NCI-H2107 treated with DMSO at 0.1 percent for 48 hours (cell line): ENCODE measurements around the gene FBXO7.

ENCODE experiments used
- DNase-seq: peaks from one replicate; lab custom pipeline; 2025; ENCODE audit not compliant: unreplicated experiment; lab: John Stamatoyannopoulos, UW

FBXO7 gene

DNA sequence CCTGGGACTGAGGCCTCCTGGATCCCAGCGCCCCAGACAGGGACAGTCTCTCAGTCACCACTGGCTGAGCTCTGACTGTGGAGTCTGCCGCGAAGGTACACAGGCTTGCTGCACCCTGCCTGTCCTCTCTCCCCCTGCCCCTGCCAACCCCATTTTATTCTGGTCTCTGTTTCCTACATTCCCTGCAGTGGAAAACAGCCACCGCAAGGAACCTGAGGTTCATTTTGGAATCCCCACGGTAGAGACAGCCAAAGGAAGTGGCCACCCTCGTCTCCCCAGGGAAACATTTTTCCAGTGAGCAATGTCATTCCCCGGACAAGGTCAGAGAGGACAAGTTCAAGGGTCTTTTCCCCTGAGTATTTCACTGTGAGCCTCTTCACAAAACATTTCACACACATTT, 56.6 kb downstream of the FBXO7 start:
- DNase-seq = no peak

DNA sequence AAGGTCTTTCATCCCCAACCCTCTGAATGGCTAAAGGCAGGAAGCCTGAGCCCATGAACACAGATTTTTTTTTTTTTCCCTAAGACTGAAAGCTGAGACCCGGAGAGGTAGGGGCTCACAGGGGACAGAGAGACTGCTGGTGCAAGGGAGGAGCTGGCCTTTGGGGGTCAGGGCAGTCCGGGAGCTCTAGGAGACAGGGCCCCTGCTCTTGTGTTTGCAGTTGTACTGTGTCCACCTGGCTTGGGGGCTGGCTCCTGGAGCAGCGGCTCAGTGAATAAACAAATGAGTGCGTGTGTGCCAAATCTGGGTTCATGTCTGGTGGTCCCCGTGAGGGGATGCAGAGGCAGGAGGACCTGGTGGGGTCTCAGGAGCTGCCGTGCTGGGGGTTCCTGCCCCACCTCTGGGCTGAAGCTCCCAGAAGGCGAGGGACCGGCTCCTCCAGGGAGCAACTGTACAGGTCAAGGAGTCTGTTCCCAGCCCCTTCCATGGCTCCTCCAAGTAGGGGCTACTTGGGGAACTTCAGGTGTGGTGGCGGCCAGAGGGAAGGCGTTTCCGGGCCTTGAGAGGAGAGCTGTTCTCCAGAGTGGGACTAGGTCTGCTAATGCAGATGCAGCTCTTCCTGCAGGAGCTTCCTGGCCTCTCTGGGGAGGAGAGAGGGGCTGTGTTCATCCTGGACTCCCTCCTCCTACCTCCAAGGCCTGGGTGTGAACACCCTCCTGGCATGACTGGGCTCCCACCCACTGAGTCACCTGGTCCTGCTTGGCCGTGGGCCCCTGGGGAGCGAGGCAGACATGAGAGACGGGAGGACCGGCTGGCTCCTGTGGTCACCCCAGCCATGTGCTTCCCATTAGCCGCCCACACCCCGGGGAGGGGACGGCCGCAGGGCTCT, 57.6 kb downstream of the FBXO7 start:
- no peak for DNase-seq

DNA sequence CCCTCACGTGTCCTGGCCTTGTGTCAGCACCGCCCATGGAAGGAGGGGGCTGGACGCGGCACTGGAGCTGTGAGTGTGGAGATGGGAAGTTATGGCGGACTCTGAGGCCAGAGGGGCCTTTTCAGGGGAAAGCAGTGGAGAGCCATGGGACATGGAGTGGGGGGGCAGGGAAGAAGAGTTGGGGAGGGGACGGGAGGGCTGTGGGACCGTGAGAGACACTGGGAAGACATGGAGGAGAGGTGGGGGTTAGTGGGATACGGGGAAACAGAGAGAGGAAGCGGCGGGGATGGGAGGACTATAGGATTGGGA, 58.2 kb downstream of the FBXO7 start:
- no peak for DNase-seq

DNA sequence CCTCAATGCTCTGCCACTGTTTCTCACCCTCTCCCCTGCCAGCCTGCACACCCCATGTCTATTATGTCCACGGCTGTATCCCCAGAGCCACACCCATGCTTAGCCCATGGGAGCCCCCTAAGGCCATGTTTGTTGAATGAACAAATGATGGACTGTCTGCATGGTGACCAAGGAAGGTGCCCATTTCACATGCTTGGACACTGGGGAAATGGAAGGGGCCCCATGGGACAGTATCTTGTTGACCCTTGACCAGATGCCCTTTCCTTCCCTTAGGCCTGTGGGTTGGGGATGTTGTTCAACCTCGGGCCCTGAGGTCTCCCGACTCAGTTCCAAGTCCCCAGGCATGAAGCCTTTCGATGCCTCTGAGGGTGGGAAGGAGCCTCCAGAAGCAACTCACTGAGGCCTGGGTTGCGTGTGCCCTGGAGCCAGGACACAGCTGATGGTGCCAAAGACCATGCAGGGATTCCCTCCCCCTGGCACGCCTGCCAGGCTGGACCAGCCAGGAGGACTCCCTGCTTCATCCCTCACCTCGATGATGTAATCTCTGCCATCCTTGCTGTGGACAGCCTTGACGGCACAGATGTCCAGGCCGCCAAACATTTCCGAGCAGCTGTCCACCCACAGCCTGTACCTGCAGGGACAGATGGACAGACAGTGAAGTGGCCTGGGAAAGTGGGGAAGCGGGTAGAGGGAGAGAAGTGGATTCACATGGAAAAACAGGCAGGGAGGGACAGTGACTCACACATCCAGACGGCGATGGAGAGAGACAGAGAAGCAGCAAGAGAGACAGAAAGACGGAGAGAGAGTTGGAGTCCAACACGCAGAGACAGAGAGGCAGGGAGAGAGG, 58.9 kb downstream of the FBXO7 start:
- no peak for DNase-seq

DNA sequence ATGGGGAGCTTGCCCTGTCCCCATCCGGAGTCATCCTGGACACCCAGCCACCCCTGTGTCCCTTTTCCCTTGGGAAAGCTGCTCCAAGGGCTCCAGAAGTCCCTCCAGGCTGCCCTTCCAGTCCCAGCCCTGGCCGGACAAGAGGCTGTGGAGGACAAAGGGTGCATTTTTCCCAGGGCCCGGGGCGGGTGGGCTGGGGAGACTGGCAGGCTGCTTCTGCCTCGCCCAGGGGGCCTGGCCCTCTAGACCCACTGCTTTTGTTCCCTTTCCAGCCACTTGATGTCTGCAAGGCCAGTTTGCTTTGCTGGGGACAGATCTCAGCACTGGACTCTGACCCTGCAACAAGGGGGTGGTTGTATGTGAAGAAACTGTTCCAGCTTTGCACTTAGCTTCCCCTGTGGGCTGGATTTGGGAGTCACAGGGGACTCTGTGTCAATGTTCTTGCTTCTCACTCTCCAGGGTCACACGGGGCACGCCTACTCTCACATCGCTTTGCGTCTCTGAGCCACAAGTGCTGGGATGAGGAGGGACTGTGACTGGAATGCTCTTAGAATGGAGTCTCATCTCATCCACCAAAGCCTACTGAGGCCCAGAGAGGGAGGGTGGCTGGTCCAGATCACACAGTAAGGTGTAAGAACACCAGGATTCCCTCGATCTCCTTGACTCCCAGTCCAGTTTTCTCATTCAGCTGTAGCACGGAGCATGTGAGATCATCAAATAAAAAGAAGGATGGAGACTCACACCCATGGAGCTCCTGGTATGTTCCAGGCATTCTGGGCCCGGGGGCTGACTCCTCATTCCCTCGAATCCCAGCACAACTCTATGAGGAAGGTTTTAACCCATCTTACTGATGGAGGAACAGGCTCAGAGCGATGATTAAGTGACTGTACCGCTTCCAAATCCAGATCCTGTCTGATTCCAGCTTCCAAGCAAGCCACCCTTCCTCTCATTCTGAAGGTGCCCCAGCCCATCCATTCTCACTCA, 59.9 kb downstream of the FBXO7 start:
- no peak for DNase-seq

DNA sequence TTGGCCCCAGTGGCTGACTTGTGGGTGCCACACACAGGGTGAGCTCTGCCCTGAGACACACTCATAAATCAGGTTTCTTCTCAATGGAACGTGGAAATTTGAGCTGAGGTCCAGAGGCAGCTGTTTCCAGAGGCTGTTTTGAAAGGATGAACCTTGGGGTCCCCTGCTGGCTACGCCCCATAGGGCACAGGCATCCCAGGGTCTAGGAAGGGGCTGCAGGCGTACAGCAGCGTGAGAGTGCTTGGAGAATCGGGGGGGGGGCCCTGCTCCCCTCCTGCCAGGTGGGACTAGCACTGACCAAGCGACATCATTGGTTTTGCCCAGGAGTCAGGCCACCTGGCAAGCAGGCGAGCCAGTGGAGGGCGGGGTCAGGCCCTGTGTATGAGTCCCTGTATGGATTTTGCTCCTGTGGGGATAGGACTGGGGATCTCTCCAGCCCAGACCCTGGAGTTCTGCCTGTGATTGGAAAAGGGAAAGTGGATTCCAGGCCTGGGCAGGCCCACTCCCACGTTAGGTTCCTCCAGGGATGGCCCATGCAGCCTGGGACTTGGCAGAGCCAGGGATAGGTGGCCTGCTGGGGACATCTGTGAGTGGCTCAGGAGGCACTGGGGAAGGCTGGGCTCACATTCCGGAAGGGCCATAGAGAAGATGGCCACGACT, 61.0 kb downstream of the FBXO7 start:
- DNase-seq = no peak

DNA sequence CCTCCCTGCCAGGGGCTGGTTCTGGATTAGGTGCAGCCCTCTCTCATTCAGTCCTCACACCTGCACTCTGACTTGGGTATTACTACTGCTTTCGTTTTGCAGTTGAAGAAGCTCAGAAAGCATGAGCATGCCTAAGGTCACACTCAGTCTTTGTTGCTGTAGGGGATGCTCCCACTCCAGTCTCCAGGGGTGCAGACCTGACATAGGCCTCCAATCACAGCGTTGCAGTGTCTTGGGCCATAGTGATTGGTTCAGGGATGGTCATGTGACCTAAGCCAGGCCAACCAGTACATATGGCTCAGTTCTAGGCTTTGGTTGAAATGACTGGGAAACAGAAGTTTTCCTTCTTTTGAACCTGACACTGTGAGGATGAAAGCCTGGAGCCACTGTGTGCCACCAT, 61.7 kb downstream of the FBXO7 start:
- DNase-seq = no peak

DNA sequence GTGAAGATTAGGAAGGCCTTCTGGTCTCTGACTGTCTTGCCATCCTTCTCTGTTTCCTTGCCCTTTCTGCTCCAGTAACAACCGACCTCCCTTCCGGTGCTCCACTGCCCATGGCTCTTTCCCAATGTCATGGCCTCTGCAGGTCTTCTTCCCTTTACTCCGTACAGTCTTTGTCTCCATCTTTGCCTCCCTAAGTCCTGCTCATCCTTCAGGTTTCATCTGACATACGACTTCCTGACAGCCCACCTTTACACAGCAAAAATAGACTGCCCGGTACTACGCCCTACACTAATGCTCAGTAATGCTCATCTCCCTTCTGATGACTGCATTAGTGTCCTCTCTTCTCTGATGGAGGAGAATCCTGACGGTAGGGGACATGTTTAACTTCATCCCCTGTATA, 63.9 kb downstream of the FBXO7 start:
- no peak for DNase-seq

DNA sequence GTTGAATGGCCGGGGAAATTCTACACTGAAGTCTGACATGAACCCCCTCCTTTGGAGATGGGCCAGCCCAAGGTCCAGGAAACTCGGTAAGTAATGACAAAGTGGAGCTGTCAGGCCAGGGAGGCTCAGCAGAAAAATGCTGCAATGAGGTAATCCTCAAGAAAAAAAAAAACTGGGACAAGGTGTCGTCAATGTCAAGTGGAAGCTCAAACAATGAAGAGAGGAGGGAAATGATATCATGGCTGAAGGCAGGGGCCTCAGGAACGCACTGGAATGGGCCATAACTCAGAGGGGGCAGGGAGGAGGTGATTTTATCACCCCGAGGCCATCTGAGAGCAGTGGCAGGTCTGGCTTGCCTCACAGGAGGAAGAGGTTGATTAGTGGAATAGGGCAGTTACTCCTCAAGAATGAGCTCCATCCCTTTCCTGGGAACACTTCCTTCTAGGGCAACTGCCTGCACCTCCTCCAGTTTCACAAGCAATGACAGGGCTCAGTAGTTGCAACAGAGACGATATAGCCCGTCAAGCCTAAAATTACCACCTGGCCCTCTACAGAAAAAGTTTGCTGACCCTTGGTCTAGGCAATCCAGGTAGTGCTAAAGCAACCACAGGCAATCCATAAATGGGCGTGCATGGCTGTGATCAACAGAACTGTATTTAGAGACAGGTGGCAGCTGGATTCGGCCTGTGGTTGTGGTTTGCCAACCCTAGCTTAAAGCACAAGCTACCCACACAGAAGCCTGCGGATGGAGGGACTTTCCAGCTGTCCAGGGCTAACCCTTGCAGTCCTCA, 65.2 kb downstream of the FBXO7 start:
- DNase-seq = peak; percentile 28

DNA sequence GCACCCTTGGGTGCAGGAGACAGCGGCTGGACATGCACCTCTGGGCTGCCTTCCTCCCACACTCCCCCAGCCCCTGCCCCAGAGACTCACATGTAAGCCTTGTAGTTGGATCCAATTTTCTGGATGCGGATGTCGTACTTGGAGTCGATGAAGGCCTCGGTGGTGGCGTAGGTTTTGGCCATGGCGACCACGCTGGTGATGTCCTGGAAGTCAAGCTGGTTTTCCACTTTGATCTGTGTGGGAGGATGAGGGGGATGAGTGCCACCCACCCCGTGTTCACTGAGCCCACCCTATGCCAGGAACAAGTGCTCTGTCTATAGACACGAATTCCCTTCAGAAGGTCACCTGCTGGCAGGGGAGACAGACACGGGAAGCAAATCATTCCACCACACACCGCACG, 66.9 kb downstream of the FBXO7 start:
- DNase-seq = no peak

DNA sequence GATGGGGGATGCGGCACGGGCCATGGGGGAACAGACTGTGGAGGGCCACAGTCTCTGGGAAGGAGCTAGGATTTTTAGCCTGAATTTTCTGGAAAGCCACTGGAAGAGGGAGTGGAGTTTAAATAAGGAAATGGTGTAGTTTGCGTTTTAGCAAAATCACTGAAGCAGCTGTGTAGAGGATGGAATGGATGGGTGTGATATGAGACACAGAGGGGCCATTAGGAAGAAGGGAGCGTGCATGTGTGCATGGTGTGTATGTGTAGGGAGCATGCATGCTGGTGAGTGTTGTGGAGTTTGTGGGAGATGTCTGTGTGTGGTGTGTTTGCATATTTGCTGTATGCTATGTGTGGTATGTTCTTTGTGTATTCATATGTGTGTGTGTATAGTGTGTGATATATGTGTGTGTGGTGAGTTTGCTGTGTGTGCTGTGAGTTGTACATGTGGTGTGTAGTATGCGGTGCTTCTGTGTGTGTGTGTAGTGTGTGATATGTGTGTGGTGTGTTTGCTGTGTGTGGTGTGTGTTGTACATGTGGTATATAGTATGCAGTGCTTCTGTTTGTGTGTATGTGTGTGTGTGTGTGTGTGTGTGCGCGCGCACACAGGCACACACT, 67.6 kb downstream of the FBXO7 start:
- DNase-seq = no peak

DNA sequence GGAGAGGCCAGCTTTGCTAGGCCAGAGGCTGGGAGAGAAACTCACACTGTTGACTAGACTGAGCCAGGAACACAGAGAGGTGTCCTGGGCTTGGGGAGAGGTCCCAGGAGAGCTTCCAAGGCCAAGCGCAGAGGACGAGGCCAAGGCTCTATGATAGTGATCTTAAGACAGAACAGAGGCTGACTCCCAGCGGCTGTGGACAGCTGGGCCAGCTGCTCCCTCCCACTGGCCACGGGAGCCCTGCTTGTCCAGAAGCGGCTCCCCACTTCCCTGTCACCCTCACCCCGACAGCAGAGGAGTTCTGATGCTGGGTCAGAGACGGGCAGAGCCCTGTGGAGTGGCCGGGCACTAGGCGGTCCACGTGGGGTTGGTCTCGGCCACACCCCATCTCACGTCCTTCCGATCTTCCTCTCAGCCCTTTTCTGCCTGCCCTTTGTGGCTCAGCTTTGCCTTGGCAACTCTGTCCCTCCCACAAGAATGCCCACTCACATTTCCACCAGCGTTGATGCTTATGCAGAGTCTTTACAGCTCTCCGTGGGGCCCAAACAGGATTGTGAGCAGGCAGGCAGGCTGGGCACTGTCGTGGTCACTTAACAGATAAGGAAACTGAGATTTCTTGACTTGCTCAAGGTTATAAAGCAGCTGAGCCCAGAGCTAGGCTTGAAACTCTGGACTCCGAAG, 68.2 kb downstream of the FBXO7 start:
- DNase-seq = no peak

DNA sequence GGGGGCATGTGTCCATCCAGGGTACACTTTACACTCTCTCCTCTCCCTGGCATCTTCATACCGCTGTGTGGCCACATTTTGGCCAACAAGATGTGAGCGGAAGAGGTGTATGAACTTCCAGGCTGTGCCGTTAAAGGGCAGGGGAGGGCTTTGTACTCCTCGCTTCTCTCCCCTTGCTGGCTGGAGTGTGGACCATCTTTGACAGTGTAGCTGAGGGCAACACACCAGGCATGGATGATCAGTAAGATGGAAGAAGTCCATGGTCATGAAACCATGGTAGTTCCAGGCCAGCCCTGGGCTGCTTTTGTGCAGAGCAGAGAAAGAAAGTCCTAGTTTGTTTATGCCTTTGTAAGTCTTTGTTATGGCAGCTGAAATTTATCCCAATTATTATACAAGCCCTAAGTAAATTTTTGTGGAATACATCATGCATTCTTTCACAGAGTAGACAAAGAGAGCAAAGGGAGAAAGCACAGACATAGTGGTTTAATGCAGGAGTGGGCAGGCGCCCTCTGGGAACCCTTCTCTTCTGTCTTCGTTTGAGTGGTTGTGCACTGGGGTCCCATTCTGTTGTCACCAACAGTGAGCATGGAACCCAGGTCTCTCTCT, 70.4 kb downstream of the FBXO7 start:
- no peak for DNase-seq

DNA sequence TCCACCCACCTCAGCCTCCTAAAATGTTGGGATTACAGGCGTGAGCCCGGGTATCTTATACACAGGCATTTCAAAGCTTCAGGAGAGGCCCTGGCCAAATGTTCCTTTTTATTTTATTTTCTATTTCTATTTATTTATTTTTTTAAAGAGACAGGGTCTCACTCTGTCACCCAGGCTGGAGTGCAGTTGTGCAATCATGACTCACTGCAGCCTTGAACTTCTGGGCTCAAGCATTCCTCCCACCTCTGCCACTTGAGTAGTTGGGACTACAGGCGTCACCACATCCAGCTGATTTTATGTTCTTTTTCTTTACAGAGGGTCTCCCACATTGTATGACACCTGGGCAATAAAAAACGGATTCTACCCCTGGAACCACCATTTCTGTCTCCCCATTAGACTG, 71.2 kb downstream of the FBXO7 start:
- DNase-seq = no peak

DNA sequence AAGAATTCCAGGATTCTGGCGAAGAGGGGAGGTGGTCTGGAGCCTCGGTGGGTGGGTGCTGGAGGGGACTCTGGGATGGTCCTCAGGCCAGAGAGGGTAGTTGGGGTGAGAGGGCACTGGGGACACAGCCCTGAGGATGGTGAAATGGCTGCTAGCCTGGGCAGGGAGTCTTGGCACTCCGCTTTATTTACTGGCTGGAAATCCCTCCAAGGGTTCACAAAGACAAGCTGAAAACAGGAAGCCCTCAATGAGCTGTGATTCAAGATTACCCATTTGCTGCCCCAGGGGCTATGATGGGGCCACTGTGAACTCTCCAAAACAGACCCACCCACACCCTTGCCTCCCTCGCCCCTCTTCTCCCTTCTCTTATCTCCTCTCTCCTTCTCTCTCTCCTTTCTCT, 71.9 kb downstream of the FBXO7 start:
- DNase-seq = no peak

DNA sequence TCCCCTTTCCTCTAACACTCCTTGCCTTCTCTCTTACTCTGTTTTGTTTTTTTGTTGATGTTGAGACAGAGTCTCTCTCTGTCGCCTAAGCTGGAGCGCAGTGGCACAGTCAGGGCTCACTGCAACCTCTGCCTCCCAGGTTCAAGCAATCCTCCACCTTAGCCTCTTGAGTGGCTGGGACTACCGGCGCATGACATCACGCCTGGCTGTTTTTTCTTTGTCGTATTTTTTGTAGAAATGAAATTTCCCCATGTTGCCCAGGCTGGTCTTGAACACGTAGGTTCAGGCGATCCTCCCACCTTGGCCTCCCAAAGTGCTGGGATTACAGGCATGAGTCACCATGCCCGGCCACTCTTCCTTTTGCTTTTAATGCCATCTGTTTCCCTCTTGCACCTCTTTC, 72.3 kb downstream of the FBXO7 start:
- DNase-seq = no peak

DNA sequence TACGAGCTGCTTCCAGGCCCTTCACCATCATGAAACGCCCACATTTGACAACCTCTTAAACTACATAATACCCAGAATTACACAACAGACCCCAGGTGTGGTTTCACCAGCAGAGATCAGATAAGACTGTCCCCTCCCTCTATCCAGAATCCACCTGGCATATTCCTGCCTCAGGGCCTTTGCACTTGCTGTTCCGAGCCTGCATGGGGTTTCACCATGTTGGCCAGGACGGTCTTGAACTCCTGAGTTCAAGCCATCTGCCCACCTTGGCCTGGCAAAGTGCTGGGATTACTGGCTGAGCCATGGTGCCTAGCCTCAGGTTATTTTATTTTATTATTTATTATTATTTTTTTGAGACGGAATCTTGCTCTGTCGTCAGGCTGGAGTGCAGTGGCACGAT, 73.4 kb downstream of the FBXO7 start:
- no peak for DNase-seq
